ENCODE results near the gene ETDB.
A peak's percentile ranks its signal among the peaks of the same experiment; 100 is the strongest.
"Not testable (repeated sequence)": the region's sequence is repeated elsewhere in the genome, so short reads cannot be mapped to it uniquely, and the experiment has no call there.

The ETDB gene

GRCh38 chrX:135112096-135112729 lies 8.1 kb downstream of the ETDB start:
- H4K91ac ChIP-seq (ENCODE audit: low read depth, low read length, poor library complexity): no peak overlapping the region
- H3K27ac ChIP-seq (replicated peaks; ENCODE audit: low read length): no peak overlapping the region
- H2BK15ac ChIP-seq (ENCODE audit: low read length): no peak overlapping the region
- no peak overlapping the region for H2AK5ac ChIP-seq (ENCODE audit: low read depth, low read length)
- H2BK12ac ChIP-seq (ENCODE audit: low read length): no peak overlapping the region
- H3K27me3 ChIP-seq (ENCODE audit: control insufficient read depth in 3 of 3, insufficient read depth in 3 of 3, low read depth in 1 of 3, low read length in 3 of 3): no peaks in the 10 kb centered on the region
- H4K8ac ChIP-seq (ENCODE audit: low read depth, low read length): peak overlapping the region; percentile 43
- H3K9ac ChIP-seq (ENCODE audit: low read depth, low read length, poor library complexity): no peak overlapping the region
- H2AFZ ChIP-seq (ENCODE audit: low read length): no peak overlapping the region
- no peak overlapping the region for H2BK5ac ChIP-seq (ENCODE audit: low read length)
- H3K4me1 ChIP-seq (ENCODE audit: control insufficient read depth in 2 of 2, insufficient read depth in 1 of 2, low read depth in 1 of 2, low read length in 2 of 2): no peaks in the 10 kb centered on the region
- H3K36me3 ChIP-seq (replicated peaks in 1 of 2; ENCODE audit: control insufficient read depth in 2 of 2, insufficient read depth in 2 of 2, low read length in 2 of 2): no peaks in the 10 kb centered on the region
- no peak overlapping the region for H2BK120ac ChIP-seq (ENCODE audit: low read depth, low read length)
- no CpG with 5 or more reads among the region's 5 CpGs for WGBS, 2 donors (ENCODE audit: extremely low coverage in 2 of 2, insufficient read length in 2 of 2, insufficient replicate concordance in 1 of 2)
- H3K4me3 ChIP-seq (ENCODE audit: low read length in 2 of 2): no peak overlapping the region
- no peaks in the 10 kb centered on the region for H3K9me3 ChIP-seq (replicated peaks in 1 of 2; ENCODE audit: control insufficient read depth in 2 of 2, insufficient read depth in 1 of 2, low read depth in 1 of 2, low read length in 2 of 2)
- no peak overlapping the region for H3K14ac ChIP-seq (ENCODE audit: low read length)
- no peak overlapping the region for H3K18ac ChIP-seq (ENCODE audit: low read length)
- H3K79me1 ChIP-seq (ENCODE audit: low read depth, low read length): no peaks in the 10 kb centered on the region
- no peak for DNase-seq (ENCODE audit: low spot score)
- no peak overlapping the region for H3K4ac ChIP-seq (ENCODE audit: low read length)
- no peak overlapping the region for H3K4me2 ChIP-seq (ENCODE audit: insufficient read depth, low read length, poor library complexity, severe bottlenecking)
- H3K23ac ChIP-seq (ENCODE audit: low read depth, low read length, poor library complexity): no peak overlapping the region

DNA sequence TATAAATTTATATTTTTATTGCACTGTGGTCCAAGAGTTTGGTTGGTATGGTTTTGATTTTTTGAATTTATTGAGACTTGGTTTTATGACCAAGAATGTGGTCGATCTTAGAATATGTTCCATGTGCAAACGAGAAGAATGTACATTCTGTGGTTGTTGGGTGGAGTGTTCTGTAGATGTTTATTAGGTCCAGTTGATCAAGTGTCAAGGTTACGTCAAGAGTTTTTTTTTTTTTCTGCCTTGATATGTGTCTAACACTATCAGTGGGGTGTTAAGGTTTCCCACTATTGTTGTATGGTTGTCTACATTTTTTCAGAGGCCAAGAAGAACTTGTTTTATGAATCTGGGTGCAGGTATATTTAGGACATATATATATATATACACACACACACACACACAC lies 10.8 kb downstream of the ETDB start:
- Histone ChIP-seq H3K27ac (replicated peaks; ENCODE audit: low read length) (no peak overlapping the region), H4K91ac (ENCODE audit: low read depth, low read length, poor library complexity) (no peak overlapping the region), H3K4me1 (ENCODE audit: control insufficient read depth in 2 of 2, insufficient read depth in 1 of 2, low read depth in 1 of 2, low read length in 2 of 2) (no peaks in the 10 kb centered on the region), H3K4ac (ENCODE audit: low read length) (no peak overlapping the region), H3K23ac (ENCODE audit: low read depth, low read length, poor library complexity) (no peak overlapping the region), H2BK15ac (ENCODE audit: low read length) (no peak overlapping the region), H2BK5ac (ENCODE audit: low read length) (no peak overlapping the region), H3K9ac (ENCODE audit: low read depth, low read length, poor library complexity) (no peak overlapping the region), H3K4me2 (ENCODE audit: insufficient read depth, low read length, poor library complexity, severe bottlenecking) (no peak overlapping the region), H3K36me3 (replicated peaks in 1 of 2; ENCODE audit: control insufficient read depth in 2 of 2, insufficient read depth in 2 of 2, low read length in 2 of 2) (no peaks in the 10 kb centered on the region), H3K79me1 (ENCODE audit: low read depth, low read length) (no peaks in the 10 kb centered on the region), H2BK12ac (ENCODE audit: low read length) (no peak overlapping the region), H2BK120ac (ENCODE audit: low read depth, low read length) (no peak overlapping the region), H3K18ac (ENCODE audit: low read length) (no peak overlapping the region), H3K4me3 (ENCODE audit: low read length in 2 of 2) (no peak overlapping the region), H3K27me3 (ENCODE audit: control insufficient read depth in 3 of 3, insufficient read depth in 3 of 3, low read depth in 1 of 3, low read length in 3 of 3) (no peaks in the 10 kb centered on the region), H3K14ac (ENCODE audit: low read length) (no peak overlapping the region), H2AK5ac (ENCODE audit: low read depth, low read length) (no peak overlapping the region), H3K9me3 (replicated peaks in 1 of 2; ENCODE audit: control insufficient read depth in 2 of 2, insufficient read depth in 1 of 2, low read depth in 1 of 2, low read length in 2 of 2) (no peaks in the 10 kb centered on the region), H2AFZ (ENCODE audit: low read length) (no peak overlapping the region), H4K8ac (ENCODE audit: low read depth, low read length) (no peak overlapping the region)
- no CpG with 5 or more reads among the region's 3 CpGs for WGBS, 2 donors (ENCODE audit: extremely low coverage in 2 of 2, insufficient read length in 2 of 2, insufficient replicate concordance in 1 of 2)
- DNase-seq (ENCODE audit: low spot score): no peak

- Histone ChIP-seq H3K23ac (ENCODE audit: low read depth, low read length, poor library complexity) (no peak overlapping the region), H4K91ac (ENCODE audit: low read depth, low read length, poor library complexity) (no peak overlapping the region), H2BK120ac (ENCODE audit: low read depth, low read length) (no peak overlapping the region), H3K4ac (ENCODE audit: low read length) (no peak overlapping the region), H2AFZ (ENCODE audit: low read length) (no peak overlapping the region), H3K9ac (ENCODE audit: low read depth, low read length, poor library complexity) (no peak overlapping the region), H3K4me3 (ENCODE audit: low read length in 2 of 2) (no peak overlapping the region), H2BK12ac (ENCODE audit: low read length) (no peak overlapping the region), H3K27ac (replicated peaks; ENCODE audit: low read length) (no peak overlapping the region), H3K14ac (ENCODE audit: low read length) (no peak overlapping the region), H2BK5ac (ENCODE audit: low read length) (no peak overlapping the region), H2AK5ac (ENCODE audit: low read depth, low read length) (no peak overlapping the region), H3K4me2 (ENCODE audit: insufficient read depth, low read length, poor library complexity, severe bottlenecking) (no peak overlapping the region), H3K27me3 (ENCODE audit: control insufficient read depth in 3 of 3, insufficient read depth in 3 of 3, low read depth in 1 of 3, low read length in 3 of 3) (peaks cover 0 to 4% (median 0%) of the 10 kb centered on the region in 3 experiments), H4K8ac (ENCODE audit: low read depth, low read length) (no peak overlapping the region), H3K36me3 (replicated peaks in 1 of 2; ENCODE audit: control insufficient read depth in 2 of 2, insufficient read depth in 2 of 2, low read length in 2 of 2) (no peaks in the 10 kb centered on the region), H3K4me1 (ENCODE audit: control insufficient read depth in 2 of 2, insufficient read depth in 1 of 2, low read depth in 1 of 2, low read length in 2 of 2) (peaks cover 0 to 2% of the 10 kb centered on the region in 2 donors), H3K79me1 (ENCODE audit: low read depth, low read length) (no peaks in the 10 kb centered on the region), H2BK15ac (ENCODE audit: low read length) (no peak overlapping the region), H3K9me3 (replicated peaks in 1 of 2; ENCODE audit: control insufficient read depth in 2 of 2, insufficient read depth in 1 of 2, low read depth in 1 of 2, low read length in 2 of 2) (no peaks in the 10 kb centered on the region), H3K18ac (ENCODE audit: low read length) (no peak overlapping the region)
- WGBS, 2 donors (ENCODE audit: extremely low coverage in 2 of 2, insufficient read length in 2 of 2, insufficient replicate concordance in 1 of 2): no CpG with 5 or more reads among the region's 10 CpGs
- no peak for DNase-seq (ENCODE audit: low spot score)
Observed at GRCh38 chrX:135099493-135099783, 20.9 kb downstream of the ETDB start.

DNA sequence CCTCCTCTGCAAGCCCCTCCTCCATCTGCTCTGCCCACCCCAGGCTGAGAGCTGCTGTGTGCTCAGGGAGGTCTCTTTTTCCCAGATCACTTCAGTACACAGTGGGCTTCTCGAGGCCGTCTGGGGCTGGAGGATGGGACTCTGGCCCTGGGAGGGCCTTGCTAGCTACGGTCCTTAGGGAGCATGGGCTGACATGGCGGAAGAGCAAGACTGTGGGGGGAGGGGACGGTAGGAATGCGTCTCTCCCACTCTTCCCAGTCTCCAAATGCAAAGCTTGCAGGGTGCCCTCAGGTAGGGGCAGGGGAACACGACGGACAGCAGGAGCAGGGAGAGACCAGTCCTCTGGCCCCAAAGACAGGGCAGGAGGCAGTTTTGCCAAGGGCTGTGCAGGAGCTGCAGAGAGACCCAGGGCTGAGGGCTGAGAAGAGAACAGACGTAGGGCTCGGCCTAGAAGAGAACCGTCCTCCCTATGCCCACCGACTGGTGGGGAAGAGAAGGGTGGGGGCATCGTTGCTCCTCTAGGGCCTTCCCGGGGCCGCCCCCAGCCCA lies 23.1 kb downstream of the ETDB start:
- H2BK120ac ChIP-seq (ENCODE audit: low read depth, low read length); H4K8ac ChIP-seq (ENCODE audit: low read depth, low read length); H3K9ac ChIP-seq (ENCODE audit: low read depth, low read length, poor library complexity); H2BK15ac ChIP-seq (ENCODE audit: low read length); H3K9me3 ChIP-seq (replicated peaks in 1 of 2; ENCODE audit: control insufficient read depth in 2 of 2, insufficient read depth in 1 of 2, low read depth in 1 of 2, low read length in 2 of 2); H3K4me1 ChIP-seq (ENCODE audit: control insufficient read depth in 2 of 2, insufficient read depth in 1 of 2, low read depth in 1 of 2, low read length in 2 of 2); H3K4ac ChIP-seq (ENCODE audit: low read length); H4K91ac ChIP-seq (ENCODE audit: low read depth, low read length, poor library complexity); H3K36me3 ChIP-seq (replicated peaks in 1 of 2; ENCODE audit: control insufficient read depth in 2 of 2, insufficient read depth in 2 of 2, low read length in 2 of 2); H2AK5ac ChIP-seq (ENCODE audit: low read depth, low read length); H2BK12ac ChIP-seq (ENCODE audit: low read length); H3K14ac ChIP-seq (ENCODE audit: low read length); H3K79me1 ChIP-seq (ENCODE audit: low read depth, low read length); DNase-seq (ENCODE audit: low spot score); H3K27me3 ChIP-seq (ENCODE audit: control insufficient read depth in 3 of 3, insufficient read depth in 3 of 3, low read depth in 1 of 3, low read length in 3 of 3); H3K18ac ChIP-seq (ENCODE audit: low read length); H2BK5ac ChIP-seq (ENCODE audit: low read length); H3K23ac ChIP-seq (ENCODE audit: low read depth, low read length, poor library complexity); H3K27ac ChIP-seq (replicated peaks; ENCODE audit: low read length): not testable (repeated sequence)
- WGBS, 2 donors (ENCODE audit: extremely low coverage in 2 of 2, insufficient read length in 2 of 2, insufficient replicate concordance in 1 of 2): no CpG with 5 or more reads among the region's 15 CpGs
- peak overlapping the region; percentile 83 for H2AFZ ChIP-seq (ENCODE audit: low read length)
- peak overlapping the region; percentile 69 for H3K4me2 ChIP-seq (ENCODE audit: insufficient read depth, low read length, poor library complexity, severe bottlenecking)
- H3K4me3 ChIP-seq (ENCODE audit: low read length in 2 of 2): peak overlapping the region; percentile 51 to 84

Measured in neuronal stem cell (in vitro differentiated cells).